Ovary (tissue), 9 donors: ENCODE results near the gene C10orf143. TPM values are rescaled to one million over a fixed set of nuclear protein-coding genes. Genes with fewer than 3 reads are reported as not detected.

Experiments
- DNase-seq, 5 donors: peaks; one replicate each; pipeline ENCODE4 v3.0.0-alpha.2; 2019 to 2020
- H3K27ac ChIP-seq, 2 donors: fragments of 200-600 bp; one replicate each; pipeline versions ENCODE4 v1.5.1 to v1.8.0; 2019 to 2022
- H3K27me3 ChIP-seq: fragments of 200-600 bp; one replicate; pipeline ENCODE4 v1.8.0; 2022
- H3K36me3 ChIP-seq: fragments of 200-600 bp; sonication (generic); one replicate; pipeline ENCODE4 v1.5.1; 2019
- H3K4me1 ChIP-seq: one replicate; pipeline ENCODE4 v1.8.1; 2013; ENCODE audit warnings: mild to moderate bottlenecking, moderate library complexity; ENCODE audit not compliant: insufficient read depth
- H3K4me3 ChIP-seq: fragments of 200-600 bp; sonication (generic); one replicate; pipeline ENCODE4 v1.5.1; 2017
- H3K9me3 ChIP-seq, 2 donors: fragments of 200-600 bp in 1 of 2; sonication (generic) in 1 of 2; one replicate each; pipeline versions ENCODE4 v1.5.1 to v1.8.1; 2013 to 2019; ENCODE audit warnings: mild to moderate bottlenecking in 1 of 2, moderate library complexity in 1 of 2
- CTCF ChIP-seq, 3 donors: fragments of 450-650 bp in 2 of 3; fragments of 200-600 bp in 1 of 3; IDR thresholded peaks; one replicate each; pipeline versions ENCODE4 v1.5.1 to v1.8.0; 2016 to 2022; ENCODE audit warnings: antibody characterized with exemption in 3 of 3, mild to moderate bottlenecking in 1 of 3
- EP300 ChIP-seq: sonication (generic); formaldehyde crosslinking; IDR thresholded peaks from one replicate; pipeline ENCODE4 v1.6.1; 2017; ENCODE audit warnings: antibody characterized with exemption
- POLR2A ChIP-seq: fragments of 450-650 bp; IDR thresholded peaks from one replicate; pipeline ENCODE4 v1.6.1; 2017; ENCODE audit warnings: antibody characterized with exemption, mild to moderate bottlenecking, moderate library complexity
- WGBS, 3 donors: extraction: QIAGEN DNeasy Blood & Tissue Kit in 1 of 3; methylation state at CpG; one replicate each; pipeline versions ENCODE4 v1.1.5 to v1.1.7; 2013 to 2017; 5-methylcytosine and 5-hydroxymethylcytosine counted together
- intact Hi-C, 4 donors: fragments of 100-400 bp; cut with DNase I; formaldehyde crosslinking; loops; one replicate each; pipeline versions ENCODE4 v1.11.0 to v1.15.1; 2022 to 2023
- polyA plus RNA-seq, 2 donors: library from polyadenylated mRNA; stranded (reverse); fragments of 200-250 nt in 1 of 2; fragments of 350-450 nt in 1 of 2; fragmentation: Illumina TruSeq in 1 of 2; extraction: RNeasy Lipid Tissue Mini Kit (QIAGEN cat#74804) in 1 of 2; gene quantifications; one replicate each; pipeline ENCODE4 v1.2.3, GENCODE V29; 2013 to 2014
- total RNA-seq, 7 donors: library from RNA; depleted of rRNA in 2 of 7; stranded (reverse); fragments of >200 nt in 2 of 7; fragmentation: NEBNext Ultra II Directional in 3 of 7; extraction: Animal tissue kit (Norgen Biotek cat#: 25700) in 3 of 7; gene quantifications; one replicate each; pipeline versions ENCODE4 v1.1.0 to v1.2.4, GENCODE V29; 2016 to 2023
- donor health status: DM: no; HTN: no; CAD: no; lungs with moderate emphysema.
- donor health status: DM: no; HTN: no; CAD: no.
- donor health status: Bipolar disorder and iron deficiency.
- donor health status: DM: yes; HTN: yes; CAD: no.
- donor health status: DM: no; HTN: no; CAD: no.
- donor health status: DM: yes; HTN: yes; CAD: no.

C10orf143 gene
- total and polyA plus RNA-seq, 9 donors = 3.1 to 10.3 (median 5.9) TPM

- intact Hi-C loops = no loop called here
- no peak for DNase-seq
- Histone ChIP-seq H3K9me3 (no peaks in the 10 kb centered on the region), H3K27me3 (no peaks in the 10 kb centered on the region), H3K36me3 (no peaks in the 10 kb centered on the region), H3K4me1 (no peaks in the 10 kb centered on the region), H3K4me3 (no peak overlapping the region), H3K27ac (no peak overlapping the region)
- TF ChIP-seq EP300 = no peak
- 80 to 83% (median 80%) methylated on average over 22 of the region's 22 CpGs for WGBS, 3 donors
Measured at GRCh38 chr10:130046591-130046990, 64.0 kb downstream of the C10orf143 start.

- DNase-seq = no peak
- TF ChIP-seq CTCF (IDR thresholded peaks at IDR 0.05) (no peak), POLR2A (no peak), EP300 (no peak)
- H3K4me3 ChIP-seq = no peak overlapping the region
- no peaks in the 10 kb centered on the region for H3K27me3 ChIP-seq
- 91 to 94% (median 93%) methylated on average over 43 of the region's 43 CpGs for whole genome bisulfite sequencing, 3 donors
- intact Hi-C loops = no loop called here
- no peaks in the 10 kb centered on the region for H3K4me1 ChIP-seq
- H3K36me3 ChIP-seq = no peaks in the 10 kb centered on the region
- no peak overlapping the region for H3K27ac ChIP-seq
- H3K9me3 ChIP-seq = no peaks in the 10 kb centered on the region
Measured at GRCh38 chr10:130045801-130046321, 64.8 kb downstream of the C10orf143 start.

- H3K27me3 ChIP-seq = no peaks in the 10 kb centered on the region
- intact Hi-C loops = no loop called here
- H3K4me1 ChIP-seq = no peaks in the 10 kb centered on the region
- no peaks in the 10 kb centered on the region for H3K36me3 ChIP-seq
- H3K27ac ChIP-seq = no peak overlapping the region
- WGBS, 3 donors = 58 to 84% (median 66%) methylated on average over 23 to 30 of the region's 30 CpGs
- no peak for DNase-seq
- no peak for TF ChIP-seq EP300
- TF ChIP-seq CTCF (IDR thresholded peaks at IDR 0.05) = no peak
- TF ChIP-seq POLR2A = no peak
- no peak overlapping the region for H3K4me3 ChIP-seq
- H3K9me3 ChIP-seq = no peaks in the 10 kb centered on the region
Measured at GRCh38 chr10:130045091-130045652, 65.5 kb downstream of the C10orf143 start.

GRCh38 chr10:130044067-130045061 is 66.3 kb downstream of the C10orf143 start:
- H3K27me3 ChIP-seq = no peaks in the 10 kb centered on the region
- no peaks in the 10 kb centered on the region for H3K4me1 ChIP-seq
- intact Hi-C loops = no loop called here
- TF ChIP-seq POLR2A (no peak), CTCF (IDR thresholded peaks at IDR 0.05) (no peak), EP300 (no peak)
- no peaks in the 10 kb centered on the region for H3K36me3 ChIP-seq
- H3K4me3 ChIP-seq = no peak overlapping the region
- H3K27ac ChIP-seq = no peak overlapping the region
- no peaks in the 10 kb centered on the region for H3K9me3 ChIP-seq
- 76 to 83% (median 79%) methylated on average over 17 of the region's 17 CpGs for WGBS, 3 donors
- DNase-seq = no peak
